GM13977 (cell line): ENCODE measurements around the gene LINC01488.

Experiments used
- DNase-seq: peaks from one replicate; pipeline ENCODE4 v3.0.0; 2012; ENCODE audit warnings: low spot score
- in situ Hi-C: fragments of 300-500 bp; cut with MboI; formaldehyde crosslinking; loops from one replicate; pipeline ENCODE4 v1.12.0; 2022; ENCODE audit warnings: low sequenced_read_pairs, low pct_unique_long_range_greater_than_20kb, mixed read lengths, inconsistent platforms; ENCODE audit not compliant: unreplicated experiment
- TF ChIP-seq, protein P1 (sequence below): IDR thresholded peaks from 2 replicates; pipeline ENCODE4 v1.5.1; 2012; ENCODE audit warnings: mild to moderate bottlenecking, control low read depth; ENCODE audit not compliant: insufficient read depth; ENCODE audit errors: extremely low read depth, missing control alignments

Gene LINC01488

DNA sequence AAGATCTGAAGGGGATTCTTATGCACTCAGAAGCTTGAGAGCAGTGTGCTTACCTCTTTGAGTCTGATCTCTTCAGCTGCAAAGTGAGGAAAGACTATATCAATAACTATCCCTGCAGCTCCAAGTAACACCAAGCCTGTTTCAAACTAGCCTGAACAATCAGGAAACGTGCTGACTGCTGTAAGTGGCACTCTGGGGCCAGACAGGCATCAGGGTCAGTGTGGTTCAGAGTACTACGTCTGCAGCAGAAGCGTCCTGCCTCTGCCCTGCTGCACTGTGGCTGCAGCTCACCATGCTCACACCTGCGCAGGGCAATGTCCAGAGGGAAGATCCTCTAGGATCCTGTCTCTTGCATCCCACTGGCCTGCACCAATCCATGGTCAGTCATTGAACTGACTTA is 25.5 kb upstream of the LINC01488 start:
- in situ Hi-C loops: no loop called here
- no peak for DNase-seq
- TF ChIP-seq, protein P1, sequence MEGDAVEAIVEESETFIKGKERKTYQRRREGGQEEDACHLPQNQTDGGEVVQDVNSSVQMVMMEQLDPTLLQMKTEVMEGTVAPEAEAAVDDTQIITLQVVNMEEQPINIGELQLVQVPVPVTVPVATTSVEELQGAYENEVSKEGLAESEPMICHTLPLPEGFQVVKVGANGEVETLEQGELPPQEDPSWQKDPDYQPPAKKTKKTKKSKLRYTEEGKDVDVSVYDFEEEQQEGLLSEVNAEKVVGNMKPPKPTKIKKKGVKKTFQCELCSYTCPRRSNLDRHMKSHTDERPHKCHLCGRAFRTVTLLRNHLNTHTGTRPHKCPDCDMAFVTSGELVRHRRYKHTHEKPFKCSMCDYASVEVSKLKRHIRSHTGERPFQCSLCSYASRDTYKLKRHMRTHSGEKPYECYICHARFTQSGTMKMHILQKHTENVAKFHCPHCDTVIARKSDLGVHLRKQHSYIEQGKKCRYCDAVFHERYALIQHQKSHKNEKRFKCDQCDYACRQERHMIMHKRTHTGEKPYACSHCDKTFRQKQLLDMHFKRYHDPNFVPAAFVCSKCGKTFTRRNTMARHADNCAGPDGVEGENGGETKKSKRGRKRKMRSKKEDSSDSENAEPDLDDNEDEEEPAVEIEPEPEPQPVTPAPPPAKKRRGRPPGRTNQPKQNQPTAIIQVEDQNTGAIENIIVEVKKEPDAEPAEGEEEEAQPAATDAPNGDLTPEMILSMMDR: no peak

DNA sequence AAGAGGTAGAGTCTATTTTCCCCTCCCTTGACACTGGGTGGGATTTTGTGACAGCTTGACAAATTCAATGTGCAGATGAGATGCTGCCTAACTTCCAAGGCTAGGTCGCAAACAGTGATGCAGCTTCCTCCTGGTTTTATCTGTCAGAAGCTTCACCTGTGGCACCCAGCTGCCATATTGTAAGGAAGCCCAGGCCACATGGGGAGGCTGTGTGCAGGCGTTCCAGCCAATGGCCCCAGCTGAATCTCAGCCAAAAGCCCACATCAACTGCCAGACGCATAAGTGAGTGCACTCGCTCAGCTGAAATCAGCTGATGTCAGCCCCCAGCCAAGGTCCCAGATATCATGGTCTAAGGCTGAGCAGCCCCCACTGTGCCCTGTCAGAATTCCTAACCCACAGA is 24.8 kb upstream of the LINC01488 start:
- TF ChIP-seq, protein P1: no peak
- in situ Hi-C loops: no loop called here
- no peak for DNase-seq

DNA sequence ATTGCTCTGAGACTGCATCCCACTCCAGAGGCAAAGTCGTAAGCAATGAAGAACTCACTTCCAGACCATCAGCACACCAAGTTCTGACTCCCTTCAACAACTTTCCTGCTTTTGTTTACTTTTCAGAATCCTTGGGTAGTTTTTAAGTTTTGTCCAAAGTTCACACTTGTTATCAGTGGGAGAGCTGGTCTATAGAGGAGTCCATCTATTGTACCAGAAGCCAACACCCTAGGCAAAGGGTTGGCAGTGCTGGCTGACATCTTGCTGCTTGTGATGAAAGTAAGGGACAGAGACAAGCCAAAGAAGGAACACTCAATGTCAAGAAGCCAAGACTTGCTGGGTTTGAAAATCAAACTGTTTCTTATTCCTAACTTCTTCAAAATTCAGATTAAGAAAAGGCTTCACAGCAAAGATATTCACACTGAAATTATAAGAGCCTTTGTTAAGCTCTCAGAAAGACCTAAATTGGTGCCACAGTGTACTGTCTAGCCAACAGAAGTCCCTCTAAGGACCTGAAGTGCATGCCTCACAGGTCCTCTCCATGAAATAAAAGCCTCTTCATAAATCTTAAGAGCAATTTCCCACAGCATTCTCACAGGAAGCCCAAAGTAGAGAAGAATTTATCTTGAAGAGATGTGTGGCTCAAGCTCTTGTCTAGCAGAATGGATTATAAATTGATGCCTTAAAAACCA is 21.5 kb upstream of the LINC01488 start:
- DNase-seq: no peak
- TF ChIP-seq, protein P1: no peak
- in situ Hi-C loops: no loop called here

DNA sequence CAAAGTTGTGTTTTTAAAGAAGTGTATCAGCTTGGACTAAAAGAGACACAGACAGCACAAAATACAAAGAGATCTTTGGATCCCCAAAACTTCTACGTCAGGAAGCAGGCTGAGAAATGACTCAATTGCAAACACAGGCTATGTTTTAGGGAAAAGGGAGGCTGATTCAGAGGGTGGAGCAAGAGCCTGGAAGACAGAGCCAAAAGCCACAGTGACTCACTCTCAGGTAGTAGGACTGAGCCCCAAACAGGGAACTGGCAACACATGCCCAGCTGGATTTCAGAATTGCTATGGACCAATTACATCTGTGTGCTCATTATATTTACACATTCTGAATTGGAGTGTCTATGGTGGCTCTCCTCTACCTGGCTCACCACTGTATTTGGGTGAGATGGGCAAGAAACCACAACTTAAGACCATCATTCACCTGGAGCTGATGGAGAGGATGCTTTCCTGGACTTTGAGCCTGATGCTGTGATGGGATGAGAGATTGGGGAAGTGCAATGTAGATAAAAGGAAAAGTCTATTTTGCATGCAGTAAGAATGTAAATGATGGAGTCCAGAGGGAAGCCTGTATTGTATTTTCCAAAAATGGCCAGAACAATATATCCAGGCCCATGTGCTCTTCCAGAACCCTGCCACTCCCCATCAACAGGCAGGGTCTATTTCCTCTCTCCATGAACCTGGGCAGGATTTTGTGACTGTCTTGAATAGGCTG is 20.8 kb upstream of the LINC01488 start:
- in situ Hi-C loops: no loop called here
- TF ChIP-seq, protein P1: no peak
- no peak for DNase-seq

DNA sequence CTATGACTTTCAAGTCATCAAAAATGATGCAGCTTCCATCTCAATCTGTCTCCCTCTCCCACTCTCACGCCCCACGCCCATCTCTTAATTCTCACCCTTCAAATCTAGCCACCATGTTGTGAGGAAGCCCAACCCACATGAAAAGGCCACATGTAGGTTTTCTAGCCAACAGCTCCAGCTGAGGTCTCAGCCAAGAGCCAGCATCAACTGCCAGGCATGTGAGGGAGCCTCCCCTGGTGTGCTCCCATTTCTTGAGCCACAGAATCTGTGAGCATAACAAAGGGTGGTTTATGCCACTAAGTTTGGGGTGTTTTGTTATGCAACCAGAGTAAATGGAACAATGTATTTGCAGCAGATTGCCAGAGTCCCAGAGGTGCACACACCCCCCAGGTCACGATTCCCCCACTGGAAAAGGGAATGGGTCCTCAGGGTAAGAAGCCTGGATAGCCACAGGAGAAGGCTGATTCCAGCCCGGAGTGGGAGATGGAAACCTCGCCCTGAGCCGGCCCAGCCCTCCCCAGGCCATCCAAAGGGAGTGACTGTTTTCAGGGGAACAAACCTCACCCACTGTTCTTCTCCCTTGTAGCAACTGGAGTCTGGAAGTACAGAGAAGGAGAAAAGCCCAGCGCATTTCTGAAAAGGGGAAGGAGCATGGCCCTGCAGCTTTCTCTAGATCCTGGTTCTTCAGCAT is 20.0 kb upstream of the LINC01488 start:
- in situ Hi-C loops: no loop called here
- no peak for DNase-seq
- TF ChIP-seq, protein P1: no peak

DNA sequence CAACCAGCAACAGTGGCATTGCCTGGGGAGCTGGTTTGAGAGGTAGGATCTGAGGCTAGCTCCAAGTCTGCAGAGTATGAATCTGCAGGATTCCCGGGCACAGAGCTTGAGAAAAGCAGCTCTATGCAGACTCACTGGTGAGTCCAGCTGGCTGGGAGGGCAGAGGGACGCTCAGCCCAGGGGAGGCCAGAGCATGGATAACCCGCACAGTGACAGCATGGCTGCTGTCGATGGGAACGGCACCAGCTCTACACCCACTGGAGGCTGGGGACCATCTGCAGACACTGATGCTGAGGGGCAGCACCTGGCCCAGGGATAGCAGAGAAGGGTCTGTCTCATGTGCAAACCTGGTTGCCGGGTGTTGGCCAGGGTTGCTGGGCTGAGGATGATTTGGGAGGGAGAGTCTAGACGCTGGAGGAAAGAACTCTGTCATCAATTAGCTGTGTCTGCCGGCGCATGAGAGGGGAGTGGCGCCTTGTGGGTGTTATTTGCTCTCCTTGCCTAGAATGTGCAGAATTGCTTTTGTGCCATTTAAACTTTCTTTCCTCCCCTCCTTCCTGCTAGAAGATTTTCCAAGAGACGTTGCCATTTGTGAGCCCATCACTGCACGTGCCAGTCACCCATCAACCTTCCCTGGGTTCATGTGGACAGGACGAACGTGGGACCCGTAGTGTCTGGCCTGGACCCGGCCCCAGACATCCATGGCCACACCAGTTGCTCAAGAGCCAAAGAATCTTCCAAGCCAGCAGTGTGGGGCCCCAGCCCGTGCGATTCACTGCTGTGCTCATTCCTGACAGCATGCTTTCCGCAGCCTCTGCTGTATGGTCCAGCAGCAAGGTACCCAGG is 19.1 kb upstream of the LINC01488 start:
- TF ChIP-seq, protein P1: no peak
- in situ Hi-C loops: no loop called here
- no peak for DNase-seq
